B cell (primary cell): ENCODE results near the gene COL28A1. TPM values are rescaled to one million over a fixed set of nuclear protein-coding genes. Genes with fewer than 3 reads are reported as not detected.

ENCODE experiments used
- ATAC-seq: fragments of 200-7000 bp; cut with Tn5 transposase; one replicate; pipeline ENCODE4 v1.10.0; 2021; ENCODE audit warnings: low read depth, mild to moderate bottlenecking, moderate number of reproducible peaks, moderate library complexity
- CTCF ChIA-PET: fragments of 350-600 bp; sonication (Branson Sonifier 250); formaldehyde crosslinking; loops from one replicate; lab custom pipeline; 2021; ENCODE audit warnings: antibody characterized with exemption, inconsistent platforms; lab: Charles Lee
- POLR2A ChIA-PET: fragments of 350-600 bp; sonication (Branson Sonifier 250); formaldehyde crosslinking; loops from one replicate; lab custom pipeline; 2021; ENCODE audit warnings: antibody characterized with exemption; lab: Charles Lee
- DNase-seq: peaks from one replicate; pipeline ENCODE4 v3.0.0; 2013
- H2AFZ ChIP-seq: 2 replicates; pipeline ENCODE4 v1.6.1; 2012; ENCODE audit warnings: mild to moderate bottlenecking, low read depth, low read length; ENCODE audit not compliant: insufficient read depth, poor library complexity, severe bottlenecking
- H3K27ac ChIP-seq, 2 donors: 1 replicate in 1 of 2; 2 replicates in 1 of 2; pipeline ENCODE4 v1.5.1; 2012 to 2013; ENCODE audit warnings: low read length in 2 of 2, mild to moderate bottlenecking in 2 of 2, moderate library complexity in 1 of 2
- H3K27me3 ChIP-seq, 4 experiments: fragments of 200-600 bp in 1 of 4; sonication (generic) in 1 of 4; replicated peaks in 1 of 4; 1 replicate in 2 of 4; 2 replicates in 2 of 4; pipeline versions ENCODE4 v1.6.1 to v1.7.0; 2013 to 2016; ENCODE audit warnings: low read length in 3 of 4, mild to moderate bottlenecking in 2 of 4, mixed read lengths in 1 of 4, moderate library complexity in 1 of 4; ENCODE audit not compliant: insufficient read depth in 4 of 4, control insufficient read depth in 3 of 4; ENCODE audit errors: control extremely low read depth in 1 of 4
- H3K36me3 ChIP-seq, 2 experiments: replicated peaks in 1 of 2; 1 replicate in 1 of 2; 2 replicates in 1 of 2; pipeline versions ENCODE4 v1.6.1 to v1.7.1; 2013; ENCODE audit warnings: low read length in 1 of 2; ENCODE audit not compliant: insufficient read depth in 2 of 2, control insufficient read depth in 1 of 2; ENCODE audit errors: control extremely low read depth in 1 of 2, extremely low read depth in 1 of 2
- H3K4me1 ChIP-seq, 2 donors: fragments of 200-600 bp in 1 of 2; sonication (generic) in 1 of 2; 1 replicate in 1 of 2; 2 replicates in 1 of 2; pipeline versions ENCODE4 v1.5.1 to v1.6.1; 2013 to 2017; ENCODE audit warnings: low read length in 2 of 2; ENCODE audit not compliant: control insufficient read depth in 2 of 2, insufficient read depth in 2 of 2
- H3K4me2 ChIP-seq: replicated peaks from 2 replicates; pipeline ENCODE3; 2012; ENCODE audit warnings: mild to moderate bottlenecking, low read depth, low read length; ENCODE audit not compliant: poor library complexity, severe bottlenecking
- H3K4me3 ChIP-seq, 5 experiments: fragments of 200-600 bp in 1 of 5; sonication (generic) in 1 of 5; 1 replicate in 3 of 5; 2 replicates in 2 of 5; pipeline versions ENCODE4 v1.5.1 to v1.7.0; 2011 to 2016; ENCODE audit warnings: low read length in 4 of 5, mild to moderate bottlenecking in 4 of 5, low read depth in 2 of 5, control low read depth in 1 of 5, moderate library complexity in 1 of 5; ENCODE audit not compliant: insufficient read depth in 1 of 5; ENCODE audit errors: control extremely low read depth in 1 of 5, extremely low read depth in 1 of 5
- H3K79me2 ChIP-seq: fragments of 200-600 bp; sonication (generic); one replicate; pipeline ENCODE4 v1.6.0; 2016; ENCODE audit warnings: low read length; ENCODE audit not compliant: control insufficient read depth, insufficient read depth
- H3K9ac ChIP-seq: fragments of 200-600 bp; sonication (generic); 2 replicates; pipeline ENCODE4 v1.6.1; 2017; ENCODE audit warnings: mild to moderate bottlenecking, low read length, moderate library complexity
- H3K9me3 ChIP-seq, 3 donors: one replicate each; pipeline versions ENCODE4 v1.6.1 to v1.7.1; 2013; ENCODE audit warnings: low read length in 2 of 3; ENCODE audit not compliant: control insufficient read depth in 2 of 3, insufficient read depth in 1 of 3; ENCODE audit errors: control extremely low read depth in 1 of 3
- H4K20me1 ChIP-seq: 2 replicates; pipeline ENCODE4 v1.6.0; 2012; ENCODE audit warnings: mild to moderate bottlenecking, low read length; ENCODE audit not compliant: insufficient read depth, control insufficient read depth, poor library complexity, severe bottlenecking
- H3K27ac Mint-ChIP-seq: one replicate; pipeline ENCODE4 v1.8.0; 2021; ENCODE audit warnings: mixed read lengths
- H3K27me3 Mint-ChIP-seq: one replicate; pipeline ENCODE4 v1.8.0; 2021; ENCODE audit warnings: mixed read lengths
- H3K4me1 Mint-ChIP-seq: one replicate; pipeline ENCODE4 v1.8.0; 2021; ENCODE audit warnings: mixed read lengths
- H3K4me3 Mint-ChIP-seq: one replicate; pipeline ENCODE4 v1.8.0; 2021; ENCODE audit warnings: mixed read lengths
- H3K9me3 Mint-ChIP-seq: one replicate; pipeline ENCODE4 v1.8.0; 2022; ENCODE audit warnings: mixed read lengths; ENCODE audit not compliant: insufficient read depth
- EZH2 ChIP-seq: IDR thresholded peaks from 2 replicates; pipeline ENCODE4 v1.6.1; 2012; ENCODE audit warnings: borderline replicate concordance, low read depth, mild to moderate bottlenecking, moderate library complexity, low read length; ENCODE audit not compliant: insufficient read depth, poor library complexity, severe bottlenecking
- whole genome bisulfite sequencing: methylation state at CpG from one replicate; pipeline ENCODE4 v1.1.5; 2013; ENCODE audit warnings: missing lambda C conversion rate; ENCODE audit not compliant: insufficient coverage; 5-methylcytosine and 5-hydroxymethylcytosine counted together
- intact Hi-C: fragments of 100-400 bp; cut with micrococcal nuclease; formaldehyde crosslinking; loops from one replicate; pipeline ENCODE4 v1.10.0; 2022
- polyA plus RNA-seq: library from polyadenylated mRNA; depleted of rRNA; stranded (reverse); fragments of >200 nt; gene quantifications from 2 replicates; pipeline ENCODE4 v1.2.3, GENCODE V29; 2012
- total RNA-seq, 2 donors: library from RNA; stranded (reverse); fragments of 120-200 nt in 1 of 2; gene quantifications; 1 replicate in 1 of 2; 2 replicates in 1 of 2; pipeline versions ENCODE4 v1.2.3 to v1.2.4, GENCODE V29; 2013 to 2022
- TF ChIP-seq, protein P1 (sequence below): fragments of 200-600 bp; IDR thresholded peaks from one replicate; pipeline ENCODE4 v1.8.0; 2022; ENCODE audit warnings: antibody characterized with exemption, mild to moderate bottlenecking

COL28A1 gene
- total and polyA plus RNA-seq, 2 donors (not counting 1 experiment from before 2014, with no cell fraction given): 0.18 to 0.67 TPM

- Histone ChIP-seq H4K20me1 (no peaks in the 10 kb centered on the region), H3K4me3 (no peak overlapping the region), H3K27me3 (no peaks in the 10 kb centered on the region), H3K27ac (no peak overlapping the region), H3K4me2 (no peak overlapping the region), H2AFZ (no peak overlapping the region), H3K9ac (no peak overlapping the region), H3K4me1 (no peaks in the 10 kb centered on the region), H3K36me3 (no peaks in the 10 kb centered on the region), H3K9me3 (no peaks in the 10 kb centered on the region), H3K79me2 (no peaks in the 10 kb centered on the region)
- TF ChIP-seq EZH2: no peak
- TF ChIP-seq, protein P1, sequence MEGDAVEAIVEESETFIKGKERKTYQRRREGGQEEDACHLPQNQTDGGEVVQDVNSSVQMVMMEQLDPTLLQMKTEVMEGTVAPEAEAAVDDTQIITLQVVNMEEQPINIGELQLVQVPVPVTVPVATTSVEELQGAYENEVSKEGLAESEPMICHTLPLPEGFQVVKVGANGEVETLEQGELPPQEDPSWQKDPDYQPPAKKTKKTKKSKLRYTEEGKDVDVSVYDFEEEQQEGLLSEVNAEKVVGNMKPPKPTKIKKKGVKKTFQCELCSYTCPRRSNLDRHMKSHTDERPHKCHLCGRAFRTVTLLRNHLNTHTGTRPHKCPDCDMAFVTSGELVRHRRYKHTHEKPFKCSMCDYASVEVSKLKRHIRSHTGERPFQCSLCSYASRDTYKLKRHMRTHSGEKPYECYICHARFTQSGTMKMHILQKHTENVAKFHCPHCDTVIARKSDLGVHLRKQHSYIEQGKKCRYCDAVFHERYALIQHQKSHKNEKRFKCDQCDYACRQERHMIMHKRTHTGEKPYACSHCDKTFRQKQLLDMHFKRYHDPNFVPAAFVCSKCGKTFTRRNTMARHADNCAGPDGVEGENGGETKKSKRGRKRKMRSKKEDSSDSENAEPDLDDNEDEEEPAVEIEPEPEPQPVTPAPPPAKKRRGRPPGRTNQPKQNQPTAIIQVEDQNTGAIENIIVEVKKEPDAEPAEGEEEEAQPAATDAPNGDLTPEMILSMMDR: no peak
- no CpG with 5 or more reads among the region's 2 CpGs for WGBS
- DNase-seq (no peak), ATAC-seq (no peak)
- ChIA-PET CTCF (no interaction called here), POLR2A (no interaction called here)
- Mint-ChIP-seq H3K27ac (no peak overlapping the region), H3K4me1 (peaks cover 3% of the 10 kb centered on the region), H3K27me3 (peaks cover 6% of the 10 kb centered on the region), H3K4me3 (no peak overlapping the region), H3K9me3 (no peaks in the 10 kb centered on the region)
- intact Hi-C loops: no loop called here
Measured at GRCh38 chr7:7369134-7369533, 166.5 kb downstream of the COL28A1 start.

GRCh38 chr7:7354674-7355073 lies 181.0 kb downstream of the COL28A1 start:
- Histone ChIP-seq H3K4me2 (no peak overlapping the region), H3K4me3 (no peak overlapping the region), H3K9ac (no peak overlapping the region), H3K79me2 (no peaks in the 10 kb centered on the region), H2AFZ (no peak overlapping the region), H3K4me1 (no peaks in the 10 kb centered on the region), H3K27ac (no peak overlapping the region), H3K27me3 (peaks cover 0 to 4% (median 0%) of the 10 kb centered on the region in 4 experiments), H3K36me3 (no peaks in the 10 kb centered on the region), H4K20me1 (no peaks in the 10 kb centered on the region), H3K9me3 (no peaks in the 10 kb centered on the region)
- POLR2A ChIA-PET: no interaction called here
- 30% methylated on average over 2 of the region's 3 CpGs for WGBS
- Mint-ChIP-seq H3K4me1 (no peaks in the 10 kb centered on the region), H3K27me3 (peaks cover 28% of the 10 kb centered on the region), H3K4me3 (no peak overlapping the region), H3K27ac (no peak overlapping the region), H3K9me3 (no peaks in the 10 kb centered on the region)
- CTCF ChIA-PET: interaction anchor here (1.3 kb wide), 1 partner anchor 8 kb away, joined by 3 read pairs; no protein-coding TSS in a partner anchor
- DNase-seq (no peak), ATAC-seq (no peak)
- intact Hi-C loops: no loop called here
- TF ChIP-seq EZH2: no peak
- TF ChIP-seq, protein P1: no peak
